GM20000 (cell line): ENCODE data around the gene POLR2F.

Experiments
- DNase-seq: peaks from one replicate; pipeline ENCODE4 v3.0.0; 2012; ENCODE audit warnings: low spot score
- TF ChIP-seq, protein P1 (sequence below): IDR thresholded peaks from 2 replicates; pipeline ENCODE4 v1.5.1; 2012; ENCODE audit warnings: mild to moderate bottlenecking, control low read depth; ENCODE audit errors: extremely low read depth, missing control alignments

Gene POLR2F

DNA sequence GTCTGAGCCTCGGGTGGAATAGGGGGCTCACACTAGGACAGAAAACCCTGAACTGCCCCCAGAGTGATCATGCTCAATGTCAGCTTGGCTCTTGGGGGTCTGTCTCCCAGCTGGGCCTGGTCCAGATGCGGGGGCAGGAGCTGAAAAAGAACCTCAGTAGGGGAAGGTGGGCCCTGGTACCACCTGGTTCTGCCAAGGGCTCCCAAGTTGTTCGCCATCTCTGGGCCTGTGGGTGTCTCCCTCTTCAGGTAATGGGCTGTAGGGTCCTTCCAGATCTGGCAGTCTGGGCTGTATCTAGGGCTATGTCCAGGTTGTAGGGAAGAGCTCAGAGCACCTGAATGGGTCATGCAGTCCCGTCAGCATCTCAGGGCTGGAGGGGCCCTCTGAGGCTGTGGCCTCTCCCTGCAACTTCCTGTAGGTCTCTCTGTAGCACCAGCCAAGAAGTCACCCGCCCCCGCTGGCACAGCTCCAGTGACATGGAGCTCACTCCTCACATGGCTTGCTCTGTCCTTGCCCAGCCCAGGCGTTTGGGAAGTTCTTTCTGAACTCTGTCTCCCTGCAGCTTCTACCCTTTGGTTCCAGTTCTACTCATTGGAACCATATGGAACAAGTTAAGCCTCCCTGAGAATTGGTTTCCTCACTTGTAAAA lies 63.9 kb downstream of the POLR2F start:
- no peak for DNase-seq
- TF ChIP-seq, protein P1, sequence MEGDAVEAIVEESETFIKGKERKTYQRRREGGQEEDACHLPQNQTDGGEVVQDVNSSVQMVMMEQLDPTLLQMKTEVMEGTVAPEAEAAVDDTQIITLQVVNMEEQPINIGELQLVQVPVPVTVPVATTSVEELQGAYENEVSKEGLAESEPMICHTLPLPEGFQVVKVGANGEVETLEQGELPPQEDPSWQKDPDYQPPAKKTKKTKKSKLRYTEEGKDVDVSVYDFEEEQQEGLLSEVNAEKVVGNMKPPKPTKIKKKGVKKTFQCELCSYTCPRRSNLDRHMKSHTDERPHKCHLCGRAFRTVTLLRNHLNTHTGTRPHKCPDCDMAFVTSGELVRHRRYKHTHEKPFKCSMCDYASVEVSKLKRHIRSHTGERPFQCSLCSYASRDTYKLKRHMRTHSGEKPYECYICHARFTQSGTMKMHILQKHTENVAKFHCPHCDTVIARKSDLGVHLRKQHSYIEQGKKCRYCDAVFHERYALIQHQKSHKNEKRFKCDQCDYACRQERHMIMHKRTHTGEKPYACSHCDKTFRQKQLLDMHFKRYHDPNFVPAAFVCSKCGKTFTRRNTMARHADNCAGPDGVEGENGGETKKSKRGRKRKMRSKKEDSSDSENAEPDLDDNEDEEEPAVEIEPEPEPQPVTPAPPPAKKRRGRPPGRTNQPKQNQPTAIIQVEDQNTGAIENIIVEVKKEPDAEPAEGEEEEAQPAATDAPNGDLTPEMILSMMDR: no peak

DNA sequence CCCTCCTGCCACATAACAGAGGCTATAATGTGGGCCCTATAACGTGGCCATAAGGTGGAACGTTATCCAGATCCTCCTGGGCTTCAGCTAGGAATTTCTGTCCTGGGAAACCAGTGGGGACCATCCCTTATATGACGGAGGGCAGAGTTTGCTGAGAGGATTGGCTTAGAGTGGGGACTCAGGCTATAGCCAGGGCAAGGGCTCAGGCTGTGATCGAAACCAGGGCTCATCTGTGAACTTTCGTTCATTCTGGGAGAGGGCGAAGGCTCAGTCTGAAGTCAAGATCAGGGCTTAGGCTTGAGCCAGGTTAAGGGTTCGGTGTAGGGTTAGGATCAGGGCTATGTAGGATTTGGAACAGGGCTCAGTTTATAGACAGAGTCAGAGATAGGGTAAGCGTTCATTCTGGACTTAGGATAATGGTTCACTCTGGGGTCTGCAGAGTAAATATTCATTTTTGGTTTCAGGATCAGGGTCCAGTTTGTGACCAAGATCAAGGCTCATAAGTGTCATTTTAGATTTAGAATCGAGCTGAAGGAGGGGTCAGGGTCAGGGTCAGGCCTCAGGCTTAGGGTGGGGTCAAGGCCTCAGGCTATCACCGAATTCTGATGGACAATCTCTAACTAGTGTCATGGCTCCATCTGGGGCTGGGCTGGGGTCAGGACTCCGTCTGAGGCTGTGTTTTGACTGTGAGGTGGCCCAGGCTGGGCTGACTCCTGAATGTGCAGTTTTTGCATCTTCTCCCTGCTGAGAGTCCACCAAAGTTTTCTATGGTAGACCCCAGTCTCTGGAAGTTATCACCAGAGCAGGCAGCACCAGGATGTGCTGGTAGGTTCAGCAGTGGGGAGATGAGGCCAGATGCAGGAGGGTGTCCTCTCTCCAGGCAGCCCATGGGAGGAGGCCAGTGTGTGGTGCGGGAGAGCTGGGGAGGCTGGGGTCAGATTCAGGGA lies 64.7 kb downstream of the POLR2F start:
- TF ChIP-seq, protein P1: no peak
- no peak for DNase-seq
